Panc1 (cell line): Measurements from ENCODE around the gene GPR42. TPM values are rescaled to one million over a fixed set of nuclear protein-coding genes. Genes with fewer than 3 reads are reported as not detected.

Experiments used
- ATAC-seq: fragments of 200-7000 bp; cut with Tn5 transposase; 2 replicates; pipeline ENCODE4 v1.9.1; 2020; ENCODE audit warnings: mild to moderate bottlenecking, moderate library complexity
- BruUV-seq: library from RNA; stranded (reverse); fragments of 400-500 nt; replicated peaks from 2 replicates; lab custom pipeline; 2021; lab: Mats Ljungman, UMichigan
- CTCF ChIA-PET: fragments of 300-600 bp; sonication (Branson Sonifier 250); formaldehyde crosslinking; loops from one replicate; lab custom pipeline; 2022; ENCODE audit warnings: antibody characterized with exemption; lab: Charles Lee
- POLR2A ChIA-PET: fragments of 300-600 bp; sonication (Branson Sonifier 250); formaldehyde crosslinking; loops from one replicate; lab custom pipeline; 2022; ENCODE audit warnings: antibody characterized with exemption; lab: Charles Lee
- DNase-seq: peaks from one replicate; pipeline ENCODE4 v3.0.0-alpha.2; 2010; ENCODE audit warnings: low read depth, low spot score
- H3K27ac ChIP-seq: 2 replicates; pipeline ENCODE4 v1.5.1; 2011; ENCODE audit warnings: mild to moderate bottlenecking, low read length, inconsistent platforms
- H3K27me3 ChIP-seq: fragments of 200-500 bp; sonication (Bioruptor generic); 2 replicates; pipeline ENCODE4 v1.6.0; 2014; ENCODE audit warnings: low read length, inconsistent platforms; ENCODE audit not compliant: control insufficient read depth, insufficient read depth
- H3K36me3 ChIP-seq: fragments of 200-500 bp; sonication (Bioruptor generic); 2 replicates; pipeline ENCODE4 v1.5.1; 2014; ENCODE audit warnings: inconsistent platforms, mild to moderate bottlenecking, low read length, moderate library complexity; ENCODE audit not compliant: control insufficient read depth, insufficient read depth
- H3K4me1 ChIP-seq: 2 replicates; pipeline ENCODE4 v1.5.1; 2011; ENCODE audit warnings: inconsistent platforms, mild to moderate bottlenecking, low read length, moderate library complexity; ENCODE audit not compliant: control insufficient read depth, insufficient read depth
- H3K4me3 ChIP-seq, 2 experiments: 2 replicates each; pipeline ENCODE4 v1.5.1; 2011 to 2012; ENCODE audit warnings: low read depth in 2 of 2, low read length in 2 of 2, mild to moderate bottlenecking in 2 of 2, inconsistent platforms in 1 of 2, moderate library complexity in 1 of 2
- H3K9me3 ChIP-seq: fragments of 200-500 bp; sonication (Bioruptor generic); 2 replicates; pipeline ENCODE4 v1.5.1; 2014; ENCODE audit warnings: low read depth, mild to moderate bottlenecking, inconsistent platforms, low read length, moderate library complexity; ENCODE audit not compliant: control insufficient read depth, insufficient read depth
- POLR2AphosphoS5 ChIP-seq: IDR thresholded peaks from 2 replicates; pipeline ENCODE4 v1.6.1; 2012; ENCODE audit warnings: mild to moderate bottlenecking, low read depth, low read length, moderate library complexity
- REST ChIP-seq, 2 experiments: IDR thresholded peaks; 2 replicates each; pipeline ENCODE4 v1.6.1; 2011 to 2012; ENCODE audit warnings: low read depth in 2 of 2, control low read depth in 1 of 2, low read length in 1 of 2, mild to moderate bottlenecking in 1 of 2, moderate library complexity in 1 of 2; ENCODE audit not compliant: insufficient read depth in 1 of 2
- SIN3A ChIP-seq: IDR thresholded peaks from 2 replicates; pipeline ENCODE4 v1.6.1; 2012; ENCODE audit warnings: low read depth, mild to moderate bottlenecking, low read length, moderate library complexity, borderline replicate concordance; ENCODE audit not compliant: insufficient read depth
- TCF7L2 ChIP-seq: IDR thresholded peaks from 2 replicates; pipeline ENCODE4 v1.6.1; 2011; ENCODE audit warnings: mild to moderate bottlenecking, low read depth, low read length, inconsistent platforms
- in situ Hi-C: cut with HindIII; loops from 2 replicates; pipeline ENCODE4 v1.10.0; 2016; ENCODE audit warnings: low sequenced_read_pairs, low pct_unique_long_range_greater_than_20kb
- intact Hi-C: fragments of 100-400 bp; cut with micrococcal nuclease; formaldehyde crosslinking; loops from one replicate; pipeline ENCODE4 v1.10.0; 2022; ENCODE audit not compliant: unreplicated experiment
- total RNA-seq: library from RNA; stranded (reverse); gene quantifications from one replicate; pipeline ENCODE4 v1.2.1, GENCODE V29; 2021; ENCODE audit not compliant: unreplicated experiment
- TF ChIP-seq, protein P1 (sequence below): fragments of 450-650 bp; IDR thresholded peaks from 2 replicates; pipeline ENCODE4 v1.5.1; 2017; ENCODE audit warnings: mild to moderate bottlenecking

The GPR42 gene
- total RNA-seq, 1 experiment from 2014 or later = not detected

- CTCF ChIA-PET = interaction anchor here (0.7 kb wide), 1 partner anchor 109 kb away, joined by 4 read pairs; no protein-coding TSS in a partner anchor
These were observed 27.7 kb downstream of the GPR42 start for GRCh38 chr19:35398570-35398969.

GRCh38 chr19:35399231-35399630, 28.4 kb downstream of the GPR42 start:
- BruUV-seq = no TSS peak
- Histone ChIP-seq H3K36me3 (no peaks in the 10 kb centered on the region), H3K27ac (no peak overlapping the region), H3K9me3 (no peaks in the 10 kb centered on the region), H3K4me1 (no peaks in the 10 kb centered on the region), H3K27me3 (no peaks in the 10 kb centered on the region), H3K4me3 (no peak overlapping the region)
- TF ChIP-seq TCF7L2 (no peak), REST (IDR thresholded peaks at IDR 0.05; ENCODE audit: insufficient read depth in 1 of 2, low read depth in 2 of 2, low read length in 1 of 2) (no peak), POLR2AphosphoS5 (no peak), SIN3A (no peak)
- TF ChIP-seq, protein P1, sequence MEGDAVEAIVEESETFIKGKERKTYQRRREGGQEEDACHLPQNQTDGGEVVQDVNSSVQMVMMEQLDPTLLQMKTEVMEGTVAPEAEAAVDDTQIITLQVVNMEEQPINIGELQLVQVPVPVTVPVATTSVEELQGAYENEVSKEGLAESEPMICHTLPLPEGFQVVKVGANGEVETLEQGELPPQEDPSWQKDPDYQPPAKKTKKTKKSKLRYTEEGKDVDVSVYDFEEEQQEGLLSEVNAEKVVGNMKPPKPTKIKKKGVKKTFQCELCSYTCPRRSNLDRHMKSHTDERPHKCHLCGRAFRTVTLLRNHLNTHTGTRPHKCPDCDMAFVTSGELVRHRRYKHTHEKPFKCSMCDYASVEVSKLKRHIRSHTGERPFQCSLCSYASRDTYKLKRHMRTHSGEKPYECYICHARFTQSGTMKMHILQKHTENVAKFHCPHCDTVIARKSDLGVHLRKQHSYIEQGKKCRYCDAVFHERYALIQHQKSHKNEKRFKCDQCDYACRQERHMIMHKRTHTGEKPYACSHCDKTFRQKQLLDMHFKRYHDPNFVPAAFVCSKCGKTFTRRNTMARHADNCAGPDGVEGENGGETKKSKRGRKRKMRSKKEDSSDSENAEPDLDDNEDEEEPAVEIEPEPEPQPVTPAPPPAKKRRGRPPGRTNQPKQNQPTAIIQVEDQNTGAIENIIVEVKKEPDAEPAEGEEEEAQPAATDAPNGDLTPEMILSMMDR = no peak
- POLR2A ChIA-PET = no interaction called here
- ATAC-seq = no peak
- intact Hi-C loops = no loop called here
- no peak for DNase-seq
- in situ Hi-C loops = no loop called here
- CTCF ChIA-PET = interaction anchor here (0.7 kb wide), 1 partner anchor 109 kb away, joined by 4 read pairs; no protein-coding TSS in a partner anchor

More at GRCh38 chr19:35398570-35398969, 27.7 kb downstream of the GPR42 start:
- Histone ChIP-seq H3K36me3 (no peaks in the 10 kb centered on the region), H3K27me3 (no peaks in the 10 kb centered on the region), H3K27ac (no peak overlapping the region), H3K4me1 (no peaks in the 10 kb centered on the region), H3K9me3 (no peaks in the 10 kb centered on the region), H3K4me3 (no peak overlapping the region)
- BruUV-seq = no TSS peak
- DNase-seq = no peak
- no peak for ATAC-seq
- TF ChIP-seq REST (IDR thresholded peaks at IDR 0.05; ENCODE audit: insufficient read depth in 1 of 2, low read depth in 2 of 2, low read length in 1 of 2) (no peak), POLR2AphosphoS5 (no peak), SIN3A (no peak), TCF7L2 (no peak)
- TF ChIP-seq, protein P1 = no peak
- POLR2A ChIA-PET = no interaction called here
- intact Hi-C loops = no loop called here
- in situ Hi-C loops = no loop called here
